Measurements from ENCODE around the gene VPS41. TPM values are rescaled to one million over a fixed set of nuclear protein-coding genes. Genes with fewer than 3 reads are reported as not detected.

VPS41 gene
- polyA plus RNA-seq, 3 donors = 12.7 to 62.2 (median 56.7) TPM

- Histone ChIP-seq H3K9ac (ENCODE audit: insufficient read depth, low read length, poor library complexity, severe bottlenecking) (no peak overlapping the region), H2AFZ (ENCODE audit: insufficient read depth, low read depth, low read length, poor library complexity, severe bottlenecking) (no peak overlapping the region), H3K4me1 (ENCODE audit: control insufficient read depth in 1 of 2, insufficient read depth in 2 of 2, low read length in 2 of 2) (no peaks in the 10 kb centered on the region), H3K36me3 (replicated peaks in 1 of 2; ENCODE audit: control insufficient read depth in 1 of 2, insufficient read depth in 2 of 2, low read length in 2 of 2) (peaks cover 0 to 22% of the 10 kb centered on the region in 2 donors), H3K27me3 (ENCODE audit: control insufficient read depth in 2 of 2, insufficient read depth in 2 of 2, low read length in 2 of 2) (no peaks in the 10 kb centered on the region), H3K4me3 (replicated peaks in 1 of 3; ENCODE audit: low read depth in 2 of 3, low read length in 3 of 3) (no peak overlapping the region), H3K9me3 (replicated peaks in 1 of 2; ENCODE audit: control insufficient read depth in 1 of 2, insufficient read depth in 1 of 2, low read length in 2 of 2) (no peaks in the 10 kb centered on the region), H3K4me2 (replicated peaks; ENCODE audit: extremely low read depth, low read length, poor library complexity, severe bottlenecking) (no peak overlapping the region), H3K79me2 (ENCODE audit: insufficient read depth, low read length) (no peaks in the 10 kb centered on the region), H4K20me1 (ENCODE audit: insufficient read depth, low read length) (peaks cover 20% of the 10 kb centered on the region), H3K27ac (ENCODE audit: low read depth in 1 of 2, low read length in 2 of 2) (no peak overlapping the region)
- Mint-ChIP-seq H3K27me3 (ENCODE audit: low read depth in 3 of 3) (peaks cover 0 to 2% (median 0%) of the 10 kb centered on the region in 3 donors), H3K9me3 (no peaks in the 10 kb centered on the region), H3K4me3 (no peak overlapping the region), H3K27ac (peak overlapping the region in 2 of 7 donors; percentile 0 to 62), H3K36me3 (peaks cover 4 to 15% of the 10 kb centered on the region in 2 donors), H3K4me1 (peaks cover 5% of the 10 kb centered on the region)
- no peak for DNase-seq
- TF ChIP-seq, protein P1, sequence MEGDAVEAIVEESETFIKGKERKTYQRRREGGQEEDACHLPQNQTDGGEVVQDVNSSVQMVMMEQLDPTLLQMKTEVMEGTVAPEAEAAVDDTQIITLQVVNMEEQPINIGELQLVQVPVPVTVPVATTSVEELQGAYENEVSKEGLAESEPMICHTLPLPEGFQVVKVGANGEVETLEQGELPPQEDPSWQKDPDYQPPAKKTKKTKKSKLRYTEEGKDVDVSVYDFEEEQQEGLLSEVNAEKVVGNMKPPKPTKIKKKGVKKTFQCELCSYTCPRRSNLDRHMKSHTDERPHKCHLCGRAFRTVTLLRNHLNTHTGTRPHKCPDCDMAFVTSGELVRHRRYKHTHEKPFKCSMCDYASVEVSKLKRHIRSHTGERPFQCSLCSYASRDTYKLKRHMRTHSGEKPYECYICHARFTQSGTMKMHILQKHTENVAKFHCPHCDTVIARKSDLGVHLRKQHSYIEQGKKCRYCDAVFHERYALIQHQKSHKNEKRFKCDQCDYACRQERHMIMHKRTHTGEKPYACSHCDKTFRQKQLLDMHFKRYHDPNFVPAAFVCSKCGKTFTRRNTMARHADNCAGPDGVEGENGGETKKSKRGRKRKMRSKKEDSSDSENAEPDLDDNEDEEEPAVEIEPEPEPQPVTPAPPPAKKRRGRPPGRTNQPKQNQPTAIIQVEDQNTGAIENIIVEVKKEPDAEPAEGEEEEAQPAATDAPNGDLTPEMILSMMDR (IDR thresholded peaks at IDR 0.05) = no peak
- intact Hi-C loops (cut with micrococcal nuclease) = no loop called here
- no CpG with 5 or more reads among the region's 2 CpGs for WGBS (ENCODE audit: insufficient coverage)
Measured at GRCh38 chr7:38830826-38831225, 78.2 kb downstream of the VPS41 start.

GRCh38 chr7:38829488-38830165 lies 79.4 kb downstream of the VPS41 start:
- Histone ChIP-seq H3K27me3 (ENCODE audit: control insufficient read depth in 2 of 2, insufficient read depth in 2 of 2, low read length in 2 of 2) (no peaks in the 10 kb centered on the region), H3K4me3 (replicated peaks in 1 of 3; ENCODE audit: low read depth in 2 of 3, low read length in 3 of 3) (no peak overlapping the region), H4K20me1 (ENCODE audit: insufficient read depth, low read length) (peaks cover 25% of the 10 kb centered on the region), H3K9me3 (replicated peaks in 1 of 2; ENCODE audit: control insufficient read depth in 1 of 2, insufficient read depth in 1 of 2, low read length in 2 of 2) (no peaks in the 10 kb centered on the region), H3K4me1 (ENCODE audit: control insufficient read depth in 1 of 2, insufficient read depth in 2 of 2, low read length in 2 of 2) (no peaks in the 10 kb centered on the region), H3K4me2 (replicated peaks; ENCODE audit: extremely low read depth, low read length, poor library complexity, severe bottlenecking) (no peak overlapping the region), H3K27ac (ENCODE audit: low read depth in 1 of 2, low read length in 2 of 2) (no peak overlapping the region), H3K9ac (ENCODE audit: insufficient read depth, low read length, poor library complexity, severe bottlenecking) (no peak overlapping the region), H3K36me3 (replicated peaks in 1 of 2; ENCODE audit: control insufficient read depth in 1 of 2, insufficient read depth in 2 of 2, low read length in 2 of 2) (peaks cover 0 to 22% of the 10 kb centered on the region in 2 donors), H2AFZ (ENCODE audit: insufficient read depth, low read depth, low read length, poor library complexity, severe bottlenecking) (no peak overlapping the region), H3K79me2 (ENCODE audit: insufficient read depth, low read length) (no peaks in the 10 kb centered on the region)
- intact Hi-C loops (cut with micrococcal nuclease) = no loop called here
- no CpG with 5 or more reads among the region's 5 CpGs for WGBS (ENCODE audit: insufficient coverage)
- Mint-ChIP-seq H3K27ac (no peak overlapping the region), H3K4me3 (no peak overlapping the region), H3K36me3 (peaks cover 8 to 15% of the 10 kb centered on the region in 2 donors), H3K9me3 (no peaks in the 10 kb centered on the region), H3K4me1 (peaks cover 6% of the 10 kb centered on the region), H3K27me3 (ENCODE audit: low read depth in 3 of 3) (peaks cover 0 to 2% (median 0%) of the 10 kb centered on the region in 3 donors)
- TF ChIP-seq, protein P1 (IDR thresholded peaks at IDR 0.05) = no peak
- DNase-seq = no peak

Data from CD14-positive monocyte (primary cell).